ENCODE results near the gene ATP2C2.

ATP2C2 gene

DNA sequence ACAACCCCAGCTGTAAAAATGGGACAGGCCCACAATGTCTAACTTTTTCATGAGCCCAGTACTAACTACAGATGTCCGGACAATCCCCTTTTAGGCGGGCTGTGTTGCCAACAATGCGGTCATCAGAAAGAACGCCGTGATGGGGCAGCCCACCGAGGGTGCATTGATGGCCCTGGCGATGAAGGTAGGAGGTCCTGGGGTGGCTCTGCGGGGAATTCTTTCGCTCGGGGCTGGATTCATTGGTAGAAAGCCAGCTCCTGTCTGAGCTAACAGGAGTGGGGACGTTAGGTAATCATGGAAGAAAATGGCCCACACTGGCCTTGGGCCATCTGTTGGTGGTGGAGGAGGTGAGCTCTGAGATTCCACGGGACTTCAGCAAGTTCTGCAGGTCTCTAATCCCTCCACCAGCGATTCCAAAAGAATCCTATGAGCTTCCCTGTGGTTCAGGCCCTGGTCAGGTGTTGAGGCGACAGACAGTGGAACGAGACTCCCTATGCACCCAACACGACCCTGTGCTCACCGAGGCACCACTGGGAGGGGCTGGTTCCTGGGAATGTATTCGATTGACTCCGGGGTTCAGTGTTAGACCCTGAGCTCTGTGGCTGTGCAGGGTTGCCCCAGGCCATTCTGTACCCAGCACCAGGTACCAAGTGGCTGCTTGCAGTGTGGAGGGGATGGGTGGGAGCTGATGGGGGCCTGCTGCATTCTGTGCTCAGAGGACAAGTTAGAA is 74.2 kb downstream of the ATP2C2 start:
- no peaks in the 10 kb centered on the region for H3K9me3 ChIP-seq (ENCODE audit: severe bottlenecking)
- H3K4me1 ChIP-seq (ENCODE audit: insufficient read depth, poor library complexity, severe bottlenecking), result no peaks in the 10 kb centered on the region
- no peaks in the 10 kb centered on the region for H3K27me3 ChIP-seq (ENCODE audit: insufficient read depth, poor library complexity, severe bottlenecking)
- H3K36me3 ChIP-seq (ENCODE audit: low read depth), result peaks cover 9% of the 10 kb centered on the region
- DNase-seq (ENCODE audit: low spot score) (no peak), ATAC-seq (ENCODE audit: low read depth) (no peak; the same call in 2 of the 3 replicates)
- H3K27ac ChIP-seq (ENCODE audit: poor library complexity, severe bottlenecking), result no peak overlapping the region
- TF ChIP-seq, protein P1, sequence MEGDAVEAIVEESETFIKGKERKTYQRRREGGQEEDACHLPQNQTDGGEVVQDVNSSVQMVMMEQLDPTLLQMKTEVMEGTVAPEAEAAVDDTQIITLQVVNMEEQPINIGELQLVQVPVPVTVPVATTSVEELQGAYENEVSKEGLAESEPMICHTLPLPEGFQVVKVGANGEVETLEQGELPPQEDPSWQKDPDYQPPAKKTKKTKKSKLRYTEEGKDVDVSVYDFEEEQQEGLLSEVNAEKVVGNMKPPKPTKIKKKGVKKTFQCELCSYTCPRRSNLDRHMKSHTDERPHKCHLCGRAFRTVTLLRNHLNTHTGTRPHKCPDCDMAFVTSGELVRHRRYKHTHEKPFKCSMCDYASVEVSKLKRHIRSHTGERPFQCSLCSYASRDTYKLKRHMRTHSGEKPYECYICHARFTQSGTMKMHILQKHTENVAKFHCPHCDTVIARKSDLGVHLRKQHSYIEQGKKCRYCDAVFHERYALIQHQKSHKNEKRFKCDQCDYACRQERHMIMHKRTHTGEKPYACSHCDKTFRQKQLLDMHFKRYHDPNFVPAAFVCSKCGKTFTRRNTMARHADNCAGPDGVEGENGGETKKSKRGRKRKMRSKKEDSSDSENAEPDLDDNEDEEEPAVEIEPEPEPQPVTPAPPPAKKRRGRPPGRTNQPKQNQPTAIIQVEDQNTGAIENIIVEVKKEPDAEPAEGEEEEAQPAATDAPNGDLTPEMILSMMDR (IDR thresholded peaks at IDR 0.05; ENCODE audit: poor library complexity, severe bottlenecking), result no peak
- no peak overlapping the region for H3K4me3 ChIP-seq (ENCODE audit: severe bottlenecking)

DNA sequence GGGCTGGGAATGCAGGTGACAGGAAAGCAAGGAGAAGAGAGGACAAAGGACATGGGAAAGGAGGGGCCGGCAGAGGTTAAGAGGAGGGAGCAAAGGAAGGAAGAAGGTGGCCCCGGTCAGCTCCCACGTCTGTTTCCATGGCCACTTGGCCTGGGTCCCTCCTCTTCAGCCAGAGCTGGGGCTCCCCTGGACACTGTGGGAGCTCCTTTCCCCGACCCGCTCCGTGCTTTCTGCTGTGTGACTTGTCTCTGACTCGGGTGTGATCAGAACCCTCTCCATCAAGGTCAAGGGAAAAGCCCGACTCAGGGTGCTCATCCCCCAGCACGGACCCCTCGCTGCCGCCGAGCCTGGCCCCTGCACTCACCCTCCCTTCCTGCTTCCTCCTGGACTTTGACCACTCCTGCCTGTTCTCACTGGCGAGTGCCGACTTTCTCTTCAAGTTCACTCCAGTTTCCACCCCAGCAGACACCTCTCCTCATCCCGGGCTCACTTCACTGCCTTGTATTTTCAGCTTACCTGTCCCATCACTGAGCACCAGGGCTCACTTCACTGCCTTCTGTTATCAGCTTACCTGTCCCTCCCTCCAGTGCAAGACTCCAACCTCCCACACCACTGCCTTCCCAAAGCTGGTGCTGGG is 74.9 kb downstream of the ATP2C2 start:
- H3K9me3 ChIP-seq (ENCODE audit: severe bottlenecking), result no peaks in the 10 kb centered on the region
- no peaks in the 10 kb centered on the region for H3K27me3 ChIP-seq (ENCODE audit: insufficient read depth, poor library complexity, severe bottlenecking)
- no peak overlapping the region for H3K27ac ChIP-seq (ENCODE audit: poor library complexity, severe bottlenecking)
- ATAC-seq (ENCODE audit: low read depth) (no peak), DNase-seq (ENCODE audit: low spot score) (no peak)
- H3K4me1 ChIP-seq (ENCODE audit: insufficient read depth, poor library complexity, severe bottlenecking), result no peaks in the 10 kb centered on the region
- H3K36me3 ChIP-seq (ENCODE audit: low read depth), result peaks cover 15% of the 10 kb centered on the region
- TF ChIP-seq, protein P1 (IDR thresholded peaks at IDR 0.05; ENCODE audit: poor library complexity, severe bottlenecking), result no peak
- H3K4me3 ChIP-seq (ENCODE audit: severe bottlenecking), result no peak overlapping the region

GRCh38 chr16:84444476-84444875 is 76.1 kb downstream of the ATP2C2 start:
- H3K4me1 ChIP-seq (ENCODE audit: insufficient read depth, poor library complexity, severe bottlenecking), result no peaks in the 10 kb centered on the region

GRCh38 chr16:84446084-84446483 is 77.7 kb downstream of the ATP2C2 start:
- Histone ChIP-seq H3K4me1 (ENCODE audit: insufficient read depth, poor library complexity, severe bottlenecking) (no peaks in the 10 kb centered on the region), H3K9me3 (ENCODE audit: severe bottlenecking) (no peaks in the 10 kb centered on the region), H3K36me3 (ENCODE audit: low read depth) (peaks cover 30% of the 10 kb centered on the region), H3K27ac (ENCODE audit: poor library complexity, severe bottlenecking) (no peak overlapping the region), H3K27me3 (ENCODE audit: insufficient read depth, poor library complexity, severe bottlenecking) (no peaks in the 10 kb centered on the region), H3K4me3 (ENCODE audit: severe bottlenecking) (no peak overlapping the region)
- TF ChIP-seq, protein P1 (IDR thresholded peaks at IDR 0.05; ENCODE audit: poor library complexity, severe bottlenecking), result no peak
- DNase-seq (ENCODE audit: low spot score), result no peak
- no peak; the same call in 2 of the 3 replicates for ATAC-seq (ENCODE audit: low read depth)

More at GRCh38 chr16:84444476-84444875, 76.1 kb downstream of the ATP2C2 start:
- Histone ChIP-seq H3K27me3 (ENCODE audit: insufficient read depth, poor library complexity, severe bottlenecking) (no peaks in the 10 kb centered on the region), H3K36me3 (ENCODE audit: low read depth) (peaks cover 26% of the 10 kb centered on the region), H3K4me3 (ENCODE audit: severe bottlenecking) (no peak overlapping the region), H3K27ac (ENCODE audit: poor library complexity, severe bottlenecking) (no peak overlapping the region), H3K9me3 (ENCODE audit: severe bottlenecking) (no peaks in the 10 kb centered on the region)
- DNase-seq (ENCODE audit: low spot score) (no peak), ATAC-seq (ENCODE audit: low read depth) (no peak)
- TF ChIP-seq, protein P1 (IDR thresholded peaks at IDR 0.05; ENCODE audit: poor library complexity, severe bottlenecking), result no peak
